Lower leg skin (tissue), 3 donors: ENCODE measurements around the gene ARPP21.

ENCODE experiments used
- POLR2A ChIP-seq, 2 donors: fragments of 450-650 bp; IDR thresholded peaks; one replicate each; pipeline ENCODE4 v1.6.1; 2016 to 2017; ENCODE audit warnings: antibody characterized with exemption in 2 of 2, mild to moderate bottlenecking in 1 of 2, moderate library complexity in 1 of 2
- TF ChIP-seq, protein P1 (sequence below), 3 donors: fragments of 450-650 bp; IDR thresholded peaks; one replicate each; pipeline ENCODE4 v1.5.1; 2016; ENCODE audit warnings: antibody characterized with exemption in 3 of 3, mild to moderate bottlenecking in 3 of 3, moderate library complexity in 2 of 3

DNA sequence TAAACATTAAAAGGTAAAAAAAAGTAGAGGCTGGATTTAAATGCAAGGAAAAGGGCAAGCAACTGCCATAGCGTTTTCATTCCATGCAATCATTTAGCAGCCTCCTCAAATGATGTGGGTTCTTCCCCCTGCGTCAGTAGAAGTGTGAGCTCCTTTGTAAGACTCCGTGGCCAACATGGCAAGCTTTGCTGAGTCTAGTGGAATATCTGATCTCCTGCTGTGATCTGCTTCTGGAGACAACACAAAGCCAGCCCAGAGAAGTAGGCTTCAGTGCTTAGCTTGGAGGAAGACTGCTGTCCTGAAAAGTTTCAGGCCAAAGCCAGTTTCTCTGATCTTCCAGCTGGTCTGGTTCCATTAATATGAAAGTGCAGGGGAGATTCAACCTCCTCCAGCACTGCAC lies 70.4 kb downstream of the ARPP21 start:
- TF ChIP-seq, protein P1, sequence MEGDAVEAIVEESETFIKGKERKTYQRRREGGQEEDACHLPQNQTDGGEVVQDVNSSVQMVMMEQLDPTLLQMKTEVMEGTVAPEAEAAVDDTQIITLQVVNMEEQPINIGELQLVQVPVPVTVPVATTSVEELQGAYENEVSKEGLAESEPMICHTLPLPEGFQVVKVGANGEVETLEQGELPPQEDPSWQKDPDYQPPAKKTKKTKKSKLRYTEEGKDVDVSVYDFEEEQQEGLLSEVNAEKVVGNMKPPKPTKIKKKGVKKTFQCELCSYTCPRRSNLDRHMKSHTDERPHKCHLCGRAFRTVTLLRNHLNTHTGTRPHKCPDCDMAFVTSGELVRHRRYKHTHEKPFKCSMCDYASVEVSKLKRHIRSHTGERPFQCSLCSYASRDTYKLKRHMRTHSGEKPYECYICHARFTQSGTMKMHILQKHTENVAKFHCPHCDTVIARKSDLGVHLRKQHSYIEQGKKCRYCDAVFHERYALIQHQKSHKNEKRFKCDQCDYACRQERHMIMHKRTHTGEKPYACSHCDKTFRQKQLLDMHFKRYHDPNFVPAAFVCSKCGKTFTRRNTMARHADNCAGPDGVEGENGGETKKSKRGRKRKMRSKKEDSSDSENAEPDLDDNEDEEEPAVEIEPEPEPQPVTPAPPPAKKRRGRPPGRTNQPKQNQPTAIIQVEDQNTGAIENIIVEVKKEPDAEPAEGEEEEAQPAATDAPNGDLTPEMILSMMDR (IDR thresholded peaks at IDR 0.05), result no peak
- TF ChIP-seq POLR2A (IDR thresholded peaks at IDR 0.05), result no peak
